HepG2 (cell line): Measurements from ENCODE around the gene ARID3C. TPM values are rescaled to one million over a fixed set of nuclear protein-coding genes. Genes with fewer than 3 reads are reported as not detected.

Experiments
- ATAC-seq: fragments of 200-7000 bp; cut with Tn5 transposase; 3 replicates; pipeline ENCODE4 v1.9.1; 2020; ENCODE audit warnings: mild to moderate bottlenecking, moderate library complexity
- BruUV-seq: library from RNA; stranded (reverse); fragments of 400-500 nt; replicated peaks from 2 replicates; lab custom pipeline; 2021; lab: Mats Ljungman, UMichigan
- CTCF ChIA-PET: fragments of 300-600 bp; formaldehyde crosslinking; extraction: SDS; loops from one replicate; lab custom pipeline; 2021; ENCODE audit warnings: low total read pairs, inconsistent platforms, low intra/inter-chr PET ratio; lab: Yijun Ruan, JAX
- POLR2A ChIA-PET: fragments of 350-600 bp; sonication (Branson Sonifier 250); formaldehyde crosslinking; loops from one replicate; lab custom pipeline; 2020; ENCODE audit warnings: antibody characterized with exemption, inconsistent platforms; lab: Yijun Ruan, JAX
- DNase-seq: peaks from one replicate; pipeline ENCODE4 v3.0.0-alpha.2; 2015; ENCODE audit warnings: low spot score
- FAIRE-seq: peaks from 3 replicates; lab custom pipeline; 2011; peaks lifted over from hg19 to GRCh38; lab: Jason Lieb, UNC
- H2AFZ ChIP-seq: one replicate; pipeline ENCODE4 v1.6.1; 2011; ENCODE audit warnings: low read length, inconsistent platforms
- H3K27ac ChIP-seq: fragments of 300-600 bp; 3 replicates; pipeline ENCODE4 v1.8.0; 2011; ENCODE audit warnings: mixed run types, mild to moderate bottlenecking, mixed read lengths, low read length, inconsistent platforms; ENCODE audit not compliant: insufficient read depth; ENCODE audit errors: extremely low read length
- H3K27me3 ChIP-seq, 2 experiments: fragments of 200-600 bp in 1 of 2; 2 replicates in 1 of 2; 3 replicates in 1 of 2; pipeline versions ENCODE4 v1.6.0 to v1.8.0; 2011; ENCODE audit warnings: low read length in 2 of 2, mild to moderate bottlenecking in 2 of 2, moderate library complexity in 2 of 2, inconsistent platforms in 1 of 2; ENCODE audit not compliant: insufficient read depth in 2 of 2, control insufficient read depth in 1 of 2
- H3K36me3 ChIP-seq, 2 experiments: fragments of 200-600 bp in 1 of 2; replicated peaks in 1 of 2; 2 replicates in 1 of 2; 3 replicates in 1 of 2; pipeline versions ENCODE4 v1.5.1 to v1.8.0; 2011; ENCODE audit warnings: low read length in 2 of 2, inconsistent platforms in 1 of 2; ENCODE audit not compliant: insufficient read depth in 2 of 2, control insufficient read depth in 1 of 2
- H3K4me1 ChIP-seq: 2 replicates; pipeline ENCODE4 v1.5.1; 2012; ENCODE audit warnings: low read length, inconsistent platforms; ENCODE audit not compliant: insufficient read depth
- H3K4me2 ChIP-seq: 2 replicates; pipeline ENCODE4 v1.6.0; 2011; ENCODE audit warnings: low read depth, low read length, inconsistent platforms
- H3K4me3 ChIP-seq, 3 experiments: fragments of 200-600 bp in 1 of 3; sonication (generic), shearing (Covaris generic) in 1 of 3; replicated peaks in 1 of 3; 2 replicates each; pipeline ENCODE4 v1.5.1; 2011 to 2016; ENCODE audit warnings: low read length in 3 of 3, inconsistent platforms in 2 of 3, low read depth in 2 of 3, mild to moderate bottlenecking in 2 of 3, control low read depth in 1 of 3, mixed read lengths in 1 of 3; ENCODE audit not compliant: insufficient read depth in 1 of 3
- H3K79me2 ChIP-seq: one replicate; pipeline ENCODE4 v1.6.1; 2011; ENCODE audit warnings: low read length, inconsistent platforms; ENCODE audit not compliant: insufficient read depth
- H3K9ac ChIP-seq: 2 replicates; pipeline ENCODE4 v1.6.0; 2011; ENCODE audit warnings: mild to moderate bottlenecking, low read depth, low read length, inconsistent platforms; ENCODE audit not compliant: insufficient read depth
- H3K9me3 ChIP-seq: 2 replicates; pipeline ENCODE4 v1.5.1; 2012; ENCODE audit warnings: mild to moderate bottlenecking, low read length
- H4K20me1 ChIP-seq: 2 replicates; pipeline ENCODE4 v1.6.0; 2011; ENCODE audit warnings: inconsistent platforms, mild to moderate bottlenecking, low read length, moderate library complexity; ENCODE audit not compliant: insufficient read depth
- ARHGAP35 ChIP-seq: sonication (generic); formaldehyde crosslinking; IDR thresholded peaks from 2 replicates; pipeline ENCODE4 v1.9.0; 2022; ENCODE audit warnings: mild to moderate bottlenecking, inconsistent platforms, moderate library complexity, missing genetic modification reagents, borderline replicate concordance
- ATF7-NPFF ChIP-seq: sonication (generic); formaldehyde crosslinking; IDR thresholded peaks from 2 replicates; pipeline ENCODE4 v1.8.1; 2023; ENCODE audit warnings: mild to moderate bottlenecking, low read depth, missing genetic modification reagents, moderate library complexity
- CBFB ChIP-seq: sonication (generic); formaldehyde crosslinking; IDR thresholded peaks from 2 replicates; pipeline ENCODE4 v1.4.0; 2020; ENCODE audit warnings: missing genetic modification reagents
- DNMT3B ChIP-seq: conservative IDR thresholded peaks from 2 replicates; pipeline ENCODE4 v1.6.1; 2016; ENCODE audit warnings: missing biosample characterization, control low read depth
- GTF3A ChIP-seq: sonication (generic); formaldehyde crosslinking; conservative IDR thresholded peaks from 2 replicates; pipeline ENCODE4 v1.4.0; 2020; ENCODE audit warnings: mild to moderate bottlenecking, missing genetic modification reagents
- NPAS2 ChIP-seq: sonication (generic); formaldehyde crosslinking; IDR thresholded peaks from 2 replicates; pipeline ENCODE4 v1.8.0; 2022; ENCODE audit warnings: mild to moderate bottlenecking, missing genetic modification reagents, borderline replicate concordance
- SOX5 ChIP-seq: IDR thresholded peaks from 2 replicates; pipeline ENCODE4 v1.6.1; 2016; ENCODE audit warnings: borderline replicate concordance
- TBX2 ChIP-seq: sonication (generic); formaldehyde crosslinking; IDR thresholded peaks from 2 replicates; pipeline ENCODE4 v1.5.0; 2020; ENCODE audit warnings: missing genetic modification reagents, mild to moderate bottlenecking, borderline replicate concordance
- ZFAT ChIP-seq: sonication (generic); formaldehyde crosslinking; conservative IDR thresholded peaks from 2 replicates; pipeline ENCODE4 v1.8.1; 2023; ENCODE audit warnings: missing genetic modification reagents, inconsistent platforms
- ZNF556 ChIP-seq: sonication (generic); formaldehyde crosslinking; IDR thresholded peaks from 2 replicates; pipeline ENCODE4 v1.4.0; 2020; ENCODE audit warnings: mild to moderate bottlenecking, missing genetic modification reagents, borderline replicate concordance
- ZNF589 ChIP-seq: sonication (generic); formaldehyde crosslinking; conservative IDR thresholded peaks from 2 replicates; pipeline ENCODE4 v1.8.0; 2022; ENCODE audit warnings: mild to moderate bottlenecking, moderate library complexity, missing genetic modification reagents
- ZNF724P ChIP-seq: sonication (generic); formaldehyde crosslinking; IDR thresholded peaks from 2 replicates; pipeline ENCODE4 v1.8.0; 2022; ENCODE audit warnings: missing genetic modification reagents, borderline replicate concordance
- ZNF891 ChIP-seq: sonication (generic); formaldehyde crosslinking; IDR thresholded peaks from 2 replicates; pipeline ENCODE4 v1.5.0; 2020; ENCODE audit warnings: mild to moderate bottlenecking, missing genetic modification reagents
- ZSCAN29 ChIP-seq: sonication (generic); formaldehyde crosslinking; conservative IDR thresholded peaks from 2 replicates; pipeline ENCODE4 v1.4.0; 2020; ENCODE audit warnings: mild to moderate bottlenecking, missing genetic modification reagents
- WGBS: methylation state at CpG from one replicate; pipeline ENCODE4 v1.1.6; 2017; ENCODE audit warnings: low lambda C conversion rate; 5-methylcytosine and 5-hydroxymethylcytosine counted together
- in situ Hi-C: cut with HindIII; loops from 2 replicates; pipeline ENCODE4 v1.10.0; 2017; ENCODE audit warnings: low pct_unique_long_range_greater_than_20kb; ENCODE audit not compliant: extremely low pct_ligation_motif_present
- intact Hi-C: fragments of 100-400 bp; cut with micrococcal nuclease; formaldehyde crosslinking; loops from one replicate; pipeline ENCODE4 v1.10.0; 2022; ENCODE audit not compliant: unreplicated experiment
- polyA plus RNA-seq, 8 experiments: library from polyadenylated mRNA; depleted of rRNA in 3 of 8; stranded (reverse) in 7 of 8; unstranded in 1 of 8; fragments of >200 nt; fragmentation: Illumina TruSeq in 4 of 8; extraction: Trizol in 4 of 8; gene quantifications; 2 replicates each; pipeline versions ENCODE4 v1.2.1 to v1.2.3, GENCODE V29; 2011 to 2016; ENCODE audit warnings: low read depth in 4 of 8, missing spikeins in 1 of 8, mixed read lengths in 1 of 8; ENCODE audit not compliant: insufficient read depth in 1 of 8
- total RNA-seq, 5 experiments: library from RNA; depleted of rRNA; stranded (reverse); fragments of >200 nt; fragmentation: Illumina TruSeq; extraction: Trizol; gene quantifications; 2 replicates each; pipeline ENCODE4 v1.2.3, GENCODE V29; 2016; ENCODE audit warnings: low read depth in 1 of 5
- TF ChIP-seq, protein P1 (sequence below): sonication (generic); formaldehyde crosslinking; IDR thresholded peaks from 2 replicates; pipeline ENCODE4 v1.4.0; 2020; ENCODE audit warnings: mild to moderate bottlenecking, missing genetic modification reagents
- TF ChIP-seq, protein P2 (sequence below): sonication (generic); formaldehyde crosslinking; IDR thresholded peaks from 2 replicates; pipeline ENCODE4 v1.4.0; 2020; ENCODE audit warnings: mild to moderate bottlenecking, low read depth, missing genetic modification reagents
- TF ChIP-seq, protein P3 (sequence below): sonication (generic); formaldehyde crosslinking; IDR thresholded peaks from 2 replicates; pipeline ENCODE4 v1.8.0; 2022; ENCODE audit warnings: missing genetic modification reagents, mild to moderate bottlenecking, borderline replicate concordance
- TF ChIP-seq, protein P4 (sequence below): sonication (generic); formaldehyde crosslinking; IDR thresholded peaks from 2 replicates; pipeline ENCODE4 v1.8.1; 2023; ENCODE audit warnings: missing genetic modification reagents, mild to moderate bottlenecking, borderline replicate concordance

The ARID3C gene
- total and polyA plus RNA-seq, 2 of the 13 experiments (the other 11 are each of a cell fraction or from before 2014, with no cell fraction given) = not detected

DNA sequence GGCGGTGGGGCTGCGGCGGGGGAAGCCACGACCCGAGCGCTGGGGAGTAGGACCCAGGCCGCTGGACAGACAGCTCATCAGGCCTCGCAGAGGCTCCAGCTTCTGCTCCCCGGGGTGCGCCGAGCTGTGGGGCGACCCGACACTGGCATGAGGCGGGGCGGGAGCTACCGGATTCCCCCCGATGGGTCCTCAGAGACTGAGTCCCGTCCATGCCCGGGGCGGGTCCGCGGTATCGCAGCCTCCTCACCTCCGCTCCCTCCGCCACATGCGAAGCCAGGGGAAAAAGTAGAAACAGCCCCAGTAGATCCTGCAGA is 36.2 kb upstream of the ARID3C start (continued):
- TF ChIP-seq ARHGAP35 (CRISPR knock-in tag) (no peak), NPAS2 (no peak), DNMT3B (CRISPR knock-in tag) (no peak), ATF7-NPFF (CRISPR knock-in tag) (no peak), SOX5 (CRISPR knock-in tag) (no peak), GTF3A (no peak)

DNA sequence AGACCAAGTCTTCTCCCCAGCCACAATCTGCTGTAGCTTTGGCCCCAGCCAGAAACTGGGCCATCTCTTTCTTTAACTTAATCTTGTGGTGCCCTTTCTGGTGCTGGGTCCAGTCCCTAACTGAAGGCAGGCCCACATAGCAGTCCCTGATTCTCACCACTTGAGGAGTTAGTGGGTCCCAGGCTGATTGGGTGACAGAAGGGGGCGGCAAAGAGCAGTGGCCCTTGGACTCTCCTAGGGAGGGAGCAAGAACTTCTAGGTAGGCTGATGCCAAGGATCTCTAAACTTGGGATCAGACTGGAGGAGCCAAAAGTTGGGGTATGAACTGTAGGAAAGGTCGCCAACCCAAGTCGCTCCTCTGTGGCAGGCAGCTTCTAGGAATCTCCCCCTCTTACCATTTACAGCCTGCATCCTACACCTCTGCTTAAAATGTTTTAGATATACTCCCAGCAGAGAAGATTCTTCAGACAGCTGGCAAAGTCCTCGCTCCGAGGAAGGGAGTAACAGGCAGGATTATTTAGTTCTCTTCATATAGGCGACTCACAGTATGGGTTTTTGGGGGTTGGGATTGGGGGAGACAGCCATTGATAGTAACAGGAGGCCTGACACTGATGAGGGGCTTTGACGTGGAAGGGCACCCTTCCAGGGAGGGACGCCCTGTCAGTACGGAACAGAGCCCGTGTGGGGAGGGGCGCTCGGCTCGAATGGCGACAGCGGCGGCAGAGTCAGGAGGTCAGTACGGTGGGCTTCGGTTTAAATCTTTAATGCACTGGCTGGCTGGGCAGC is 35.6 kb upstream of the ARID3C start:
- ATAC-seq (peak; percentile 89), FAIRE-seq (peak; percentile 81), DNase-seq (peak; percentile 67)
- Histone ChIP-seq H3K9me3 (no peaks in the 10 kb centered on the region), H3K79me2 (no peaks in the 10 kb centered on the region), H4K20me1 (no peaks in the 10 kb centered on the region), H3K36me3 (no peaks in the 10 kb centered on the region), H3K4me1 (peaks cover 24% of the 10 kb centered on the region), H3K27ac (peak overlapping the region; percentile 17), H3K4me3 (peak overlapping the region; percentile 66 to 79 (median 66)), H3K4me2 (peak overlapping the region; percentile 89), H3K9ac (peak overlapping the region; percentile 54; the same call in 1 of the 2 replicates), H2AFZ (no peak overlapping the region), H3K27me3 (no peaks in the 10 kb centered on the region)
- POLR2A ChIA-PET = interaction anchor here (0.9 to 4.9 kb wide), 9 partner anchors 8 to 52 kb away, joined by 3 to 40 read pairs (median 5); partner anchors contain the start of genes ARID3C, GALT, IL11RA and RPP25L
- WGBS = 9% methylated on average over 18 of the region's 18 CpGs
- in situ Hi-C loops (no loop called here), intact Hi-C loops (no loop called here)
- CTCF ChIA-PET = interaction anchor here (0.6 to 3.3 kb wide), 7 partner anchors 10 to 52 kb away, joined by 3 to 22 read pairs (median 6); partner anchors contain the start of genes GALT and RPP25L
- no TSS peak for BruUV-seq
- TF ChIP-seq ZNF724P (CRISPR knock-in tag) (no peak), TBX2 (CRISPR knock-in tag) (no peak), CBFB (CRISPR knock-in tag) (no peak), ZNF891 (CRISPR knock-in tag) (no peak), ZNF589 (CRISPR knock-in tag) (no peak), ZNF556 (no peak), ZFAT (CRISPR knock-in tag) (no peak), ZSCAN29 (CRISPR knock-in tag) (no peak)
- TF ChIP-seq, protein P1, sequence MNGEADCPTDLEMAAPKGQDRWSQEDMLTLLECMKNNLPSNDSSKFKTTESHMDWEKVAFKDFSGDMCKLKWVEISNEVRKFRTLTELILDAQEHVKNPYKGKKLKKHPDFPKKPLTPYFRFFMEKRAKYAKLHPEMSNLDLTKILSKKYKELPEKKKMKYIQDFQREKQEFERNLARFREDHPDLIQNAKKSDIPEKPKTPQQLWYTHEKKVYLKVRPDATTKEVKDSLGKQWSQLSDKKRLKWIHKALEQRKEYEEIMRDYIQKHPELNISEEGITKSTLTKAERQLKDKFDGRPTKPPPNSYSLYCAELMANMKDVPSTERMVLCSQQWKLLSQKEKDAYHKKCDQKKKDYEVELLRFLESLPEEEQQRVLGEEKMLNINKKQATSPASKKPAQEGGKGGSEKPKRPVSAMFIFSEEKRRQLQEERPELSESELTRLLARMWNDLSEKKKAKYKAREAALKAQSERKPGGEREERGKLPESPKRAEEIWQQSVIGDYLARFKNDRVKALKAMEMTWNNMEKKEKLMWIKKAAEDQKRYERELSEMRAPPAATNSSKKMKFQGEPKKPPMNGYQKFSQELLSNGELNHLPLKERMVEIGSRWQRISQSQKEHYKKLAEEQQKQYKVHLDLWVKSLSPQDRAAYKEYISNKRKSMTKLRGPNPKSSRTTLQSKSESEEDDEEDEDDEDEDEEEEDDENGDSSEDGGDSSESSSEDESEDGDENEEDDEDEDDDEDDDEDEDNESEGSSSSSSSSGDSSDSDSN (CRISPR knock-in tag) = no peak
- TF ChIP-seq, protein P2, sequence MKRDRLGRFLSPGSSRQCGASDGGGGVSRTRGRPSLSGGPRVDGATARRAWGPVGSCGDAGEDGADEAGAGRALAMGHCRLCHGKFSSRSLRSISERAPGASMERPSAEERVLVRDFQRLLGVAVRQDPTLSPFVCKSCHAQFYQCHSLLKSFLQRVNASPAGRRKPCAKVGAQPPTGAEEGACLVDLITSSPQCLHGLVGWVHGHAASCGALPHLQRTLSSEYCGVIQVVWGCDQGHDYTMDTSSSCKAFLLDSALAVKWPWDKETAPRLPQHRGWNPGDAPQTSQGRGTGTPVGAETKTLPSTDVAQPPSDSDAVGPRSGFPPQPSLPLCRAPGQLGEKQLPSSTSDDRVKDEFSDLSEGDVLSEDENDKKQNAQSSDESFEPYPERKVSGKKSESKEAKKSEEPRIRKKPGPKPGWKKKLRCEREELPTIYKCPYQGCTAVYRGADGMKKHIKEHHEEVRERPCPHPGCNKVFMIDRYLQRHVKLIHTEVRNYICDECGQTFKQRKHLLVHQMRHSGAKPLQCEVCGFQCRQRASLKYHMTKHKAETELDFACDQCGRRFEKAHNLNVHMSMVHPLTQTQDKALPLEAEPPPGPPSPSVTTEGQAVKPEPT (CRISPR knock-in tag) = no peak
- TF ChIP-seq, protein P3, sequence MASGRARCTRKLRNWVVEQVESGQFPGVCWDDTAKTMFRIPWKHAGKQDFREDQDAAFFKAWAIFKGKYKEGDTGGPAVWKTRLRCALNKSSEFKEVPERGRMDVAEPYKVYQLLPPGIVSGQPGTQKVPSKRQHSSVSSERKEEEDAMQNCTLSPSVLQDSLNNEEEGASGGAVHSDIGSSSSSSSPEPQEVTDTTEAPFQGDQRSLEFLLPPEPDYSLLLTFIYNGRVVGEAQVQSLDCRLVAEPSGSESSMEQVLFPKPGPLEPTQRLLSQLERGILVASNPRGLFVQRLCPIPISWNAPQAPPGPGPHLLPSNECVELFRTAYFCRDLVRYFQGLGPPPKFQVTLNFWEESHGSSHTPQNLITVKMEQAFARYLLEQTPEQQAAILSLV = no peak; the same call in 1 of the 2 replicates
- TF ChIP-seq, protein P4, sequence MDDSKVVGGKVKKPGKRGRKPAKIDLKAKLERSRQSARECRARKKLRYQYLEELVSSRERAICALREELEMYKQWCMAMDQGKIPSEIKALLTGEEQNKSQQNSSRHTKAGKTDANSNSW (CRISPR knock-in tag) = no peak
